GM12891 (cell line): Measurements from ENCODE around the gene ZNF581.

Source experiments
- PAX5 ChIP-seq: IDR thresholded peaks from 2 replicates; pipeline ENCODE4 v1.6.1; 2011; ENCODE audit warnings: low read length, moderate library complexity, mild to moderate bottlenecking; ENCODE audit not compliant: insufficient read depth, severe bottlenecking
- POLR2AphosphoS5 ChIP-seq: IDR thresholded peaks from 2 replicates; pipeline ENCODE4 v1.6.1; 2011; ENCODE audit warnings: low read depth, low read length, control low read depth

DNA sequence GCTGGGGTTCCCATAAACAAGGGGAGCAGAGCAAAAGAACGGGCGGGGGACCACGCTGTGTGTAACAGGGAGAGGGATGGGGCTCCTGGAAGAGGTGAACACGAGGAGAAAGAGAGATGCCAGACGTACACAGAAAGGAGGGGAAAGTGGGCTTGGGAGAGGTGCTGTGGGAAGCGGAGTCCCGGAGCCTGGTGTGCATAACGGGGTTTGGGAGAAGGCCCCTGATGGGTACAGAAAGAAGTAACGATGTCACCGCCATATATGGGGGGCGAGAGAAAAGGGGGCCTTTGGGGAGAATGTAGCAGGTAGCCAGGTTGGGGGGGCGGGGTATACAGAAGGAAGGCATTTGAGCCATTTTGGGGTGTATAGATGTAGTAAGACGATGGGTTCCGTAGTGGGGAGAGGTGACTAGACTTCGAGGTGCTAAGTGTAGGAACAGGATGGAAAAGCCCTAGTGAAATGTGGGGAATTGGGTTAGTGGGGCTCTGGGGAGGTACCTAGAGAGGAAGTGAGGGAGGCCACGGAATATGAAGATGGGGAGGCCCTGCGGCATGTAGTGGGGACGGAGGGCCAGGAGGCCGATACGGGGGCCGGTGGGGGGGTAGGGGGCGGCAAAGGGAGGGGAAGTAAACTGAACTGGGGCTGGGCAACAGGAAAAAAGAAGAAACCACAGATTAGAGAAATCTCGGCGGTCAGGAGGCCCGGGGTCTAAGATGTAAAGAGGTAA is 1.9 kb upstream of the ZNF581 start:
- TF ChIP-seq POLR2AphosphoS5: no peak
- TF ChIP-seq PAX5: no peak
